H1 (cell line): Measurements from ENCODE around the gene TRIM15.

ENCODE experiments used
- BCL11A ChIP-seq, 2 experiments: IDR thresholded peaks; one replicate each; pipeline ENCODE4 v1.6.1; 2011; ENCODE audit warnings: low read depth in 2 of 2, low read length in 2 of 2, mild to moderate bottlenecking in 2 of 2
- CHD1 ChIP-seq: IDR thresholded peaks from 2 replicates; pipeline ENCODE4 v1.6.1; 2012; ENCODE audit warnings: low read depth, low read length, improper control_type of control experiment
- CHD2 ChIP-seq: IDR thresholded peaks from 2 replicates; pipeline ENCODE4 v1.6.1; 2012; ENCODE audit warnings: low read length, improper control_type of control experiment
- CTBP2 ChIP-seq: IDR thresholded peaks from 2 replicates; pipeline ENCODE4 v1.7.0; 2011; ENCODE audit warnings: borderline replicate concordance, mild to moderate bottlenecking, moderate library complexity, mixed read lengths, low read length; ENCODE audit not compliant: insufficient read depth, insufficient read length
- CTCF ChIP-seq, 3 experiments: IDR thresholded peaks; 1 replicate in 2 of 3; 2 replicates in 1 of 3; pipeline versions ENCODE4 v1.5.1 to v1.6.1; 2011; ENCODE audit warnings: low read length in 3 of 3, mild to moderate bottlenecking in 3 of 3, inconsistent platforms in 2 of 3, low read depth in 1 of 3, moderate library complexity in 1 of 3; ENCODE audit not compliant: insufficient read depth in 1 of 3; ENCODE audit errors: control extremely low read depth in 1 of 3
- GABPA ChIP-seq: IDR thresholded peaks from 2 replicates; pipeline ENCODE4 v1.6.1; 2011; ENCODE audit warnings: mild to moderate bottlenecking, low read length, moderate library complexity, borderline replicate concordance; ENCODE audit not compliant: insufficient read depth
- GTF2F1 ChIP-seq: IDR thresholded peaks from 2 replicates; pipeline ENCODE4 v1.6.1; 2012; ENCODE audit warnings: low read depth, low read length, improper control_type of control experiment, borderline replicate concordance
- MAX ChIP-seq: IDR thresholded peaks from 2 replicates; pipeline ENCODE4 v1.6.1; 2012; ENCODE audit warnings: inconsistent platforms
- POLR2A ChIP-seq, 2 experiments: IDR thresholded peaks; 1 replicate in 1 of 2; 2 replicates in 1 of 2; pipeline ENCODE4 v1.6.1; 2011; ENCODE audit warnings: low read depth in 2 of 2, low read length in 2 of 2, mild to moderate bottlenecking in 2 of 2; ENCODE audit errors: control extremely low read depth in 1 of 2
- RAD21 ChIP-seq, 2 experiments: IDR thresholded peaks in 1 of 2; conservative IDR thresholded peaks in 1 of 2; 2 replicates each; pipeline ENCODE4 v1.6.1; 2011; ENCODE audit warnings: low read depth in 2 of 2, low read length in 2 of 2, improper control_type of control experiment in 1 of 2, inconsistent platforms in 1 of 2, mild to moderate bottlenecking in 1 of 2, moderate library complexity in 1 of 2
- ZNF274 ChIP-seq: IDR thresholded peaks from 2 replicates; pipeline ENCODE4 v1.7.0; 2012; ENCODE audit warnings: low read length, borderline replicate concordance; ENCODE audit errors: extremely low read depth

GRCh38 chr6:30156774-30157173, 6.6 kb upstream of the TRIM15 start:
- no peak for TF ChIP-seq ZNF274
- TF ChIP-seq CTCF (IDR thresholded peaks at IDR 0.05; ENCODE audit: control extremely low read depth in 1 of 3, insufficient read depth in 1 of 3, low read depth in 1 of 3, low read length in 3 of 3), result no peak
- TF ChIP-seq CHD2, result no peak
- no peak for TF ChIP-seq MAX
- no peak for TF ChIP-seq GTF2F1
- TF ChIP-seq POLR2A (IDR thresholded peaks at IDR 0.05; ENCODE audit: control extremely low read depth in 1 of 2, low read depth in 2 of 2, low read length in 2 of 2), result no peak
- no peak for TF ChIP-seq RAD21 (IDR thresholded peaks at IDR 0.05 in 1 of 2, conservative IDR thresholded peaks at IDR 0.05 in 1 of 2; ENCODE audit: low read depth in 2 of 2, low read length in 2 of 2)
- no peak for TF ChIP-seq CHD1
- TF ChIP-seq CTBP2, result no peak
- TF ChIP-seq BCL11A (IDR thresholded peaks at IDR 0.05; ENCODE audit: low read depth in 2 of 2, low read length in 2 of 2), result no peak
- no peak for TF ChIP-seq GABPA
